AG04450 (cell line): Measurements from ENCODE around the gene SLC8A2. TPM values are rescaled to one million over a fixed set of nuclear protein-coding genes. Genes with fewer than 3 reads are reported as not detected.

Experiments used
- CTCF ChIA-PET: fragments of 300-600, 350-600 bp; formaldehyde crosslinking; extraction: SDS; loops from one replicate; lab custom pipeline; 2022; ENCODE audit warnings: antibody characterized with exemption, inconsistent platforms; lab: Charles Lee
- POLR2A ChIA-PET: fragments of 350-600 bp; formaldehyde crosslinking; extraction: SDS; loops from one replicate; lab custom pipeline; 2021; ENCODE audit warnings: antibody characterized with exemption, inconsistent platforms; lab: Yijun Ruan, JAX
- DNase-seq: peaks from one replicate; pipeline ENCODE4 v3.0.0-alpha.2; 2011; ENCODE audit warnings: low read depth, low spot score
- H3K27ac ChIP-seq: one replicate; pipeline ENCODE4 v1.5.1; 2012; ENCODE audit warnings: low read depth, low read length, control low read depth
- H3K27me3 ChIP-seq: one replicate; pipeline ENCODE4 v1.6.0; 2012; ENCODE audit warnings: low read length; ENCODE audit not compliant: control insufficient read depth, insufficient read depth
- H3K4me3 ChIP-seq: 2 replicates; pipeline ENCODE4 v1.5.1; 2011; ENCODE audit warnings: mild to moderate bottlenecking, low read depth, low read length, control low read depth
- H3K9me3 ChIP-seq: 2 replicates; pipeline ENCODE4 v1.5.1; 2012; ENCODE audit warnings: low read length; ENCODE audit not compliant: control insufficient read depth, insufficient read depth
- polyA plus RNA-seq: library from polyadenylated mRNA; depleted of rRNA; stranded (reverse); fragments of >200 nt; gene quantifications from 2 replicates; pipeline ENCODE4 v1.2.3, GENCODE V29; 2011
- TF ChIP-seq, protein P1 (sequence below): IDR thresholded peaks from 2 replicates; pipeline ENCODE4 v1.5.1; 2011; ENCODE audit warnings: low read depth, low read length, control low read depth, inconsistent platforms

Gene SLC8A2
- polyA plus RNA-seq, 1 experiment: 0.05 TPM

GRCh38 chr19:47499863-47500830 is 28.5 kb upstream of the SLC8A2 start:
- Histone ChIP-seq H3K27ac (no peak overlapping the region), H3K27me3 (no peaks in the 10 kb centered on the region), H3K9me3 (no peaks in the 10 kb centered on the region), H3K4me3 (no peak overlapping the region)
- CTCF ChIA-PET: interaction anchor here (0.6 kb wide), 1 partner anchor 27 kb away, joined by 3 read pairs; no protein-coding TSS in a partner anchor
- POLR2A ChIA-PET: no interaction called here
- TF ChIP-seq, protein P1, sequence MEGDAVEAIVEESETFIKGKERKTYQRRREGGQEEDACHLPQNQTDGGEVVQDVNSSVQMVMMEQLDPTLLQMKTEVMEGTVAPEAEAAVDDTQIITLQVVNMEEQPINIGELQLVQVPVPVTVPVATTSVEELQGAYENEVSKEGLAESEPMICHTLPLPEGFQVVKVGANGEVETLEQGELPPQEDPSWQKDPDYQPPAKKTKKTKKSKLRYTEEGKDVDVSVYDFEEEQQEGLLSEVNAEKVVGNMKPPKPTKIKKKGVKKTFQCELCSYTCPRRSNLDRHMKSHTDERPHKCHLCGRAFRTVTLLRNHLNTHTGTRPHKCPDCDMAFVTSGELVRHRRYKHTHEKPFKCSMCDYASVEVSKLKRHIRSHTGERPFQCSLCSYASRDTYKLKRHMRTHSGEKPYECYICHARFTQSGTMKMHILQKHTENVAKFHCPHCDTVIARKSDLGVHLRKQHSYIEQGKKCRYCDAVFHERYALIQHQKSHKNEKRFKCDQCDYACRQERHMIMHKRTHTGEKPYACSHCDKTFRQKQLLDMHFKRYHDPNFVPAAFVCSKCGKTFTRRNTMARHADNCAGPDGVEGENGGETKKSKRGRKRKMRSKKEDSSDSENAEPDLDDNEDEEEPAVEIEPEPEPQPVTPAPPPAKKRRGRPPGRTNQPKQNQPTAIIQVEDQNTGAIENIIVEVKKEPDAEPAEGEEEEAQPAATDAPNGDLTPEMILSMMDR: no peak
- no peak for DNase-seq

- no peak overlapping the region for H3K4me3 ChIP-seq
- ChIA-PET CTCF (no interaction called here), POLR2A (no interaction called here)
- H3K9me3 ChIP-seq: no peaks in the 10 kb centered on the region
- no peak for DNase-seq
- TF ChIP-seq, protein P1: no peak
- no peaks in the 10 kb centered on the region for H3K27me3 ChIP-seq
- no peak overlapping the region for H3K27ac ChIP-seq
These were observed 27.7 kb upstream of the SLC8A2 start for GRCh38 chr19:47499371-47499770.

DNA sequence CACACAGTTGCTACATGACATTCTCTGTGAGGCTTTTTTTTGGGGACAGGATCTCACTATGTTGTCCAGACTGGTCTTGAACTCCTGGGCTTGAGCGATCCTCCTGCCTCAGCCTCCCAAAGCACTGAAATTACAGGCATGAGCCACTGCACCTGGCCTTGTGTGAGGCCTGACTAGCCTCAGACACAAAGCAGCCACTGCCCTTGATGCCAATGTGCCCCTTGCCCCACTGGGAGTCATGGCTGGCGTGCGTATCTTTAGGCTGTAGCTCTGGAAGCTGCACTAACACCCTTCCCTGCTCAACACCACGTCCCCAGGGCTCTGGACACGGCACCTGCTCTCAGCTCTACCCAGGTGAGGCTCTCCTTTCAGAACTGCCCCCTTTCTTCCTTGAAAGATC is 26.9 kb upstream of the SLC8A2 start:
- TF ChIP-seq, protein P1: no peak
- ChIA-PET CTCF (interaction anchor here (1.3 kb wide), 1 partner anchor 15 kb away, joined by 3 read pairs; the partner anchor contains the start of gene KPTN), POLR2A (no interaction called here)
- Histone ChIP-seq H3K4me3 (no peak overlapping the region), H3K27ac (no peak overlapping the region), H3K9me3 (no peaks in the 10 kb centered on the region), H3K27me3 (no peaks in the 10 kb centered on the region)
- DNase-seq: no peak

DNA sequence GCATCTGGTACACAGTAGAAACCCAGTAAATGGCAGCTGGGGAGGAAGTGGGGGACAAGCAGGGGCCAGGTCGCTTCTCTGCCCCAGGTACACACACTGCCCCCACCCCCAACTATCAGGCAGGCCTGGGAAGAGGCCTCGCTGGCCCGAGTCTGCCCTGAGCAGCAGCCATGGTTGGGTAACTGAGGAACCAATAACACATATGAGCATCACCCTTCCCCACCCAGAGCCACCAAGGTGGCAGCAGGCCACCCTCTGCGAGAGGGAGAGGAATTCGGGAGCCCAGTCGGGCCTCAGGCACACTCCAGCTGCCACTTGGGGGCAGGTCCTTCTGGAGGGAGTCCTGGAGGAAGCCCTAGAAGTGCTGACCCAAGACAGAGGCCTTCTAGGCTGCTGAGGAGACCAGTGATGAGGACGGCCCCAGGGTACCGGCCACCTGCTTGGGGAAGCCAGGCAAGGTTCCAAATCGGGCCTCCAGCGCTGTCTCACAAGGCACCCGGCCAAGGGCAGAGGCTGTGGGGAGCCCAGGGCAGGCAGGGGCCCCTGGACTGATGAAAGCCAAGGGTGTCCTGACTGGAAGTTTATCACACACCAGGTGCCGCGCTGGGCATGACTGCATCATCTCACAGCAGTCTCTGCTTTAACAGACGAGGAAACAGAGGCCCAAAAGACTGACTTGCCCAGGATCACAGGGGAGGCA is 26.3 kb upstream of the SLC8A2 start:
- no peak for DNase-seq
- Histone ChIP-seq H3K27me3 (no peaks in the 10 kb centered on the region), H3K27ac (no peak overlapping the region), H3K4me3 (no peak overlapping the region), H3K9me3 (no peaks in the 10 kb centered on the region)
- ChIA-PET CTCF (interaction anchor here (1.3 kb wide), 1 partner anchor 14 kb away, joined by 3 read pairs; the partner anchor contains the start of gene KPTN), POLR2A (no interaction called here)
- TF ChIP-seq, protein P1: no peak
